Suprapubic skin (tissue), 4 donors: ENCODE results near the gene ZNF444. TPM values are rescaled to one million over a fixed set of nuclear protein-coding genes. Genes with fewer than 3 reads are reported as not detected.
"Not testable (repeated sequence)": the region's sequence is repeated elsewhere in the genome, so short reads cannot be mapped to it uniquely, and the experiment has no call there.

Experiments used
- DNase-seq, 2 donors: peaks; one replicate each; pipeline ENCODE4 v3.0.0-alpha.2; 2019; ENCODE audit warnings: low spot score in 2 of 2
- H3K27ac ChIP-seq: fragments of 200-600 bp; sonication (generic); one replicate; pipeline ENCODE4 v1.5.1; 2019
- H3K27me3 ChIP-seq: fragments of 200-600 bp; sonication (generic); one replicate; pipeline ENCODE4 v1.5.1; 2019
- H3K36me3 ChIP-seq: fragments of 200-600 bp; sonication (generic); one replicate; pipeline ENCODE4 v1.5.1; 2019
- H3K4me1 ChIP-seq: fragments of 200-600 bp; sonication (generic); one replicate; pipeline ENCODE4 v1.5.1; 2019
- H3K4me3 ChIP-seq: fragments of 200-600 bp; sonication (generic); one replicate; pipeline ENCODE4 v1.5.1; 2019; ENCODE audit warnings: mild to moderate bottlenecking
- H3K9me3 ChIP-seq: fragments of 200-600 bp; sonication (generic); one replicate; pipeline ENCODE4 v1.5.1; 2019
- CTCF ChIP-seq, 2 donors: fragments of 200-600 bp in 1 of 2; fragments of 450-650 bp in 1 of 2; sonication (generic) in 1 of 2; IDR thresholded peaks; one replicate each; pipeline ENCODE4 v1.5.1; 2016 to 2019; ENCODE audit warnings: antibody characterized with exemption in 2 of 2, mild to moderate bottlenecking in 1 of 2, moderate library complexity in 1 of 2
- EP300 ChIP-seq: sonication (generic); formaldehyde crosslinking; IDR thresholded peaks from one replicate; pipeline ENCODE4 v1.6.1; 2017; ENCODE audit warnings: antibody characterized with exemption
- POLR2A ChIP-seq, 2 donors: fragments of 450-650 bp; IDR thresholded peaks; one replicate each; pipeline ENCODE4 v1.6.1; 2017; ENCODE audit warnings: antibody characterized with exemption in 2 of 2, mild to moderate bottlenecking in 2 of 2, moderate library complexity in 2 of 2
- POLR2AphosphoS5 ChIP-seq, 3 donors: sonication (generic); formaldehyde crosslinking; IDR thresholded peaks; one replicate each; pipeline ENCODE4 v1.6.1; 2017; ENCODE audit warnings: antibody characterized with exemption in 3 of 3
- WGBS: methylation state at CpG from one replicate; pipeline ENCODE4 v1.1.5; 2018; 5-methylcytosine and 5-hydroxymethylcytosine counted together
- total RNA-seq, 4 donors: library from RNA; depleted of rRNA; stranded (reverse); fragments of >200 nt; gene quantifications; one replicate each; pipeline ENCODE4 v1.1.0, GENCODE V29; 2016

ZNF444 gene
- total RNA-seq, 4 donors from 2014 or later: 12.9 to 34.8 (median 21.2) TPM

GRCh38 chr19:56101746-56102535 lies 39.1 kb upstream of the ZNF444 start:
- H3K4me1 ChIP-seq: peaks cover 24% of the 10 kb centered on the region
- H3K9me3 ChIP-seq: no peaks in the 10 kb centered on the region
- DNase-seq: no peak
- no peaks in the 10 kb centered on the region for H3K27me3 ChIP-seq
- H3K4me3 ChIP-seq: no peak overlapping the region
- TF ChIP-seq CTCF (IDR thresholded peaks at IDR 0.05) (no peak), EP300 (no peak), POLR2AphosphoS5 (IDR thresholded peaks at IDR 0.05) (no peak), POLR2A (IDR thresholded peaks at IDR 0.05) (no peak)
- H3K27ac ChIP-seq: no peak overlapping the region
- 93% methylated on average over 14 of the region's 34 CpGs for WGBS
- H3K36me3 ChIP-seq: peaks cover 51% of the 10 kb centered on the region

DNA sequence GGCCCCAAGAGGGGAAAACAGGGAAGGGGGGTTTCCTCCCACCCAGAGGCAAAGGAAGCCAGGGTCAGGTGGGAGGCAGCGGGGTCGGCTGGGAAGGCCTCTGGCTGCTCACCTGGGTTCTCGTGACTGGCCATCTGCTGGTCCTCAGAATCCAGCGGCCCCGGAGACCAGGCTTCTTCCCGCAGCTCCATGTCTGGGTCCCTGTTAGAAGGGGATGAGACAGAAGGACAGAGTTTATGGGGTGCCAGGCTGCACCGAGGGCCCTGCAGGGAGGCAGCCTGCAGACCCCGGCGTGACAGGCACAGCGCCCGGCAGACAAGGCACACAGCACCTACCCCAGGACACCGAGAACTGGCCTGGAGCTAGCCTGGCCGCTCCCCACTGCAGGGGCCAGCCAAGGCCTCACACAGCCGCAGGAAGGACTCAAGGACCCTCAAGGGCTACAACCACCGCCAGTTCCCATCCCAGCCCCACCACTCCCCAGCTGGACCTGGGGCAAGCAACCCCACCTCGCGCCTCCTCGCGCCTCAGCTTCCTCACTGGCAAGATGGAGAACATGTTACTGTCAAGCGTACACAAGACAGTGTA lies 38.0 kb upstream of the ZNF444 start:
- Histone ChIP-seq H3K9me3 (no peaks in the 10 kb centered on the region), H3K4me1 (peaks cover 33% of the 10 kb centered on the region), H3K4me3 (no peak overlapping the region), H3K27ac (no peak overlapping the region), H3K36me3 (peaks cover 44% of the 10 kb centered on the region), H3K27me3 (no peaks in the 10 kb centered on the region)
- TF ChIP-seq POLR2A (IDR thresholded peaks at IDR 0.05): no peak
- TF ChIP-seq CTCF (IDR thresholded peaks at IDR 0.05): no peak
- TF ChIP-seq POLR2AphosphoS5 (IDR thresholded peaks at IDR 0.05): no peak
- TF ChIP-seq EP300: no peak
- whole genome bisulfite sequencing: 90% methylated on average over 20 of the region's 20 CpGs
- DNase-seq: no peak

GRCh38 chr19:56104423-56104822 lies 36.7 kb upstream of the ZNF444 start:
- TF ChIP-seq POLR2AphosphoS5 (IDR thresholded peaks at IDR 0.05) (no peak), POLR2A (IDR thresholded peaks at IDR 0.05) (no peak), EP300 (no peak), CTCF (IDR thresholded peaks at IDR 0.05) (no peak)
- Histone ChIP-seq H3K36me3 (peaks cover 39% of the 10 kb centered on the region), H3K27me3 (no peaks in the 10 kb centered on the region), H3K27ac (no peak overlapping the region), H3K4me1 (peaks cover 46% of the 10 kb centered on the region), H3K4me3 (no peak overlapping the region), H3K9me3 (no peaks in the 10 kb centered on the region)
- 96% methylated on average over 13 of the region's 29 CpGs for WGBS
- DNase-seq: no peak

- H3K4me3 ChIP-seq: peak overlapping the region; percentile 14
- no peak overlapping the region for H3K27ac ChIP-seq
- peak in 1 of 2 donors; percentile 79 for DNase-seq
- H3K36me3 ChIP-seq: peaks cover 32% of the 10 kb centered on the region
- H3K9me3 ChIP-seq: no peaks in the 10 kb centered on the region
- TF ChIP-seq POLR2AphosphoS5 (IDR thresholded peaks at IDR 0.05) (no peak), CTCF (IDR thresholded peaks at IDR 0.05) (peak in 1 of 2 donors; percentile 74)
- no peaks in the 10 kb centered on the region for H3K27me3 ChIP-seq
- WGBS: 28% methylated on average over 12 of the region's 22 CpGs
- H3K4me1 ChIP-seq: peaks cover 51% of the 10 kb centered on the region
These were observed 35.9 kb upstream of the ZNF444 start for GRCh38 chr19:56105090-56105701.

DNA sequence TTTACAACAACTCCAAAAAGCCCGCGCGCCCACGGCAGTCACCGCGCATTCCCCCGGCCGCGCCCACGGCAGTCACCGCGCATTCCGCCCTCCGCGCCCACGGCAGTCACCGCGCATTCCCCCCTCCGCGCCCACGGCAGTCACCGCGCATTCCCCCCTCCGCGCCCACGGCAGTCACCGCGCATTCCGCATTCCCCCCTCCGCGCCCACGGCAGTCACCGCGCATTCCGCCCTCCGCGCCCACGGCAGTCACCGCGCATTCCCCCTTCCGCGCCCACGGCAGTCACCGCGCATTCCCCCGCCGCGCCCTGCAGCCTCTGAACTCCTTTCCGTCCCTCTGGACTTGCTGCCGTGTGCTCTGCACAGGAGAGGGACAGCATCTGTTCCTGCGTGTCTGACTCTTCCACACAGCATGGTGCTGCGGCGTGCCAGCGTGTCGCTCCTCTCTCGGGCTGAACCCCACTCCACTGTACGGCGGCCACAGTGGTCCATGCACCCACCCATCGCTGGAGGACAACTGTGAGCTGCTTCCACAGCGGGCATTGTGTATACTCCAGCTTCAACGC lies 35.2 kb upstream of the ZNF444 start:
- Histone ChIP-seq H3K4me1 (peaks cover 59% of the 10 kb centered on the region), H3K36me3 (peaks cover 28% of the 10 kb centered on the region)
- not testable (repeated sequence) for H3K27me3 ChIP-seq, H3K27ac ChIP-seq, DNase-seq, H3K9me3 ChIP-seq, H3K4me3 ChIP-seq
- 94% methylated on average over 60 of the region's 61 CpGs for WGBS
